Measurements from ENCODE around the gene SEMA3A.

Gene SEMA3A

DNA sequence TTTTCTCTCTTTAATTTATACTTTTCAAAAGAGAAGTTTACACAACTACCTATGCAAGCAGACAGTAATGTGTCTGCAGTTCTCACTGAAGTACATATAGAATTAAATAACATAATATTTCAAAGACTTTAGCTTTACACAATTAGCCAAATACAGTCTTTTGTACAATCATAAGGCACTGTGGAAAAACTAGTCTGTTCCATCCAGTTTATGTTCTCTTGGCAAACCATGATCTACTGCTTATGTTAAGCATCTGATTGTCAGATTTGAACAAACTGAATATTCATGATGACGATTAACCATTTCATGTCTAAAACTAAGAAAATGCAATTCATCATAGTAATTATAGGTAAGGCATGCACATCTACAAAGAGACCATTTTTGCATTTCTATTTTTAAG, 842 bp downstream of the SEMA3A start:
- H2AFZ ChIP-seq (ENCODE audit: low read depth, low read length), result no peak overlapping the region
- no peaks in the 10 kb centered on the region for H4K20me1 ChIP-seq (ENCODE audit: insufficient read depth, low read length)
- peak overlapping the region; percentile 78 for H3K4me3 ChIP-seq (ENCODE audit: low read length)
- TF ChIP-seq CTCF (IDR thresholded peaks at IDR 0.05; ENCODE audit: low read depth, low read length), result no peak
- no peak for TF ChIP-seq EZH2phosphoT487 (IDR thresholded peaks at IDR 0.05; ENCODE audit: low read depth)
- H3K79me2 ChIP-seq (ENCODE audit: low read length), result no peaks in the 10 kb centered on the region
- H3K4me2 ChIP-seq (ENCODE audit: low read length), result peak overlapping the region; percentile 75
- H3K9ac ChIP-seq (ENCODE audit: low read length), result no peak overlapping the region
- H3K9me3 ChIP-seq (ENCODE audit: insufficient read depth, low read length), result no peaks in the 10 kb centered on the region
- H3K4me1 ChIP-seq (ENCODE audit: low read length), result peaks cover 3% of the 10 kb centered on the region
- H3K36me3 ChIP-seq (replicated peaks; ENCODE audit: low read depth, low read length), result no peaks in the 10 kb centered on the region
- no peak overlapping the region for H3K27ac ChIP-seq (ENCODE audit: low read length)
- no peaks in the 10 kb centered on the region for H3K27me3 ChIP-seq (ENCODE audit: low read depth, low read length)

GRCh38 chr7:84191842-84192241, 2.7 kb downstream of the SEMA3A start:
- Histone ChIP-seq H3K4me2 (ENCODE audit: low read length) (no peak overlapping the region), H3K4me1 (ENCODE audit: low read length) (peaks cover 21% of the 10 kb centered on the region), H2AFZ (ENCODE audit: low read depth, low read length) (no peak overlapping the region), H3K9ac (ENCODE audit: low read length) (no peak overlapping the region), H3K79me2 (ENCODE audit: low read length) (no peaks in the 10 kb centered on the region), H3K27me3 (ENCODE audit: low read depth, low read length) (no peaks in the 10 kb centered on the region), H3K9me3 (ENCODE audit: insufficient read depth, low read length) (no peaks in the 10 kb centered on the region), H3K27ac (ENCODE audit: low read length) (no peak overlapping the region), H3K4me3 (ENCODE audit: low read length) (no peak overlapping the region), H4K20me1 (ENCODE audit: insufficient read depth, low read length) (no peaks in the 10 kb centered on the region), H3K36me3 (replicated peaks; ENCODE audit: low read depth, low read length) (no peaks in the 10 kb centered on the region)
- TF ChIP-seq EZH2phosphoT487 (IDR thresholded peaks at IDR 0.05; ENCODE audit: low read depth) (no peak), CTCF (IDR thresholded peaks at IDR 0.05; ENCODE audit: low read depth, low read length) (no peak)

- Histone ChIP-seq H3K27me3 (ENCODE audit: low read depth, low read length) (no peaks in the 10 kb centered on the region), H3K36me3 (replicated peaks; ENCODE audit: low read depth, low read length) (no peaks in the 10 kb centered on the region), H4K20me1 (ENCODE audit: insufficient read depth, low read length) (no peaks in the 10 kb centered on the region), H3K27ac (ENCODE audit: low read length) (no peak overlapping the region), H3K79me2 (ENCODE audit: low read length) (no peaks in the 10 kb centered on the region), H3K9ac (ENCODE audit: low read length) (no peak overlapping the region), H3K4me1 (ENCODE audit: low read length) (peaks cover 26% of the 10 kb centered on the region), H3K4me2 (ENCODE audit: low read length) (no peak overlapping the region), H3K4me3 (ENCODE audit: low read length) (no peak overlapping the region), H3K9me3 (ENCODE audit: insufficient read depth, low read length) (no peaks in the 10 kb centered on the region), H2AFZ (ENCODE audit: low read depth, low read length) (no peak overlapping the region)
- no peak for TF ChIP-seq EZH2phosphoT487 (IDR thresholded peaks at IDR 0.05; ENCODE audit: low read depth)
- no peak for TF ChIP-seq CTCF (IDR thresholded peaks at IDR 0.05; ENCODE audit: low read depth, low read length)
Measured at GRCh38 chr7:84191261-84191660, 3.3 kb downstream of the SEMA3A start.

- Histone ChIP-seq H3K4me3 (ENCODE audit: low read length) (no peak overlapping the region), H3K4me1 (ENCODE audit: low read length) (peaks cover 26% of the 10 kb centered on the region), H3K27ac (ENCODE audit: low read length) (no peak overlapping the region), H2AFZ (ENCODE audit: low read depth, low read length) (no peak overlapping the region), H3K4me2 (ENCODE audit: low read length) (no peak overlapping the region), H3K27me3 (ENCODE audit: low read depth, low read length) (no peaks in the 10 kb centered on the region), H3K36me3 (replicated peaks; ENCODE audit: low read depth, low read length) (no peaks in the 10 kb centered on the region), H4K20me1 (ENCODE audit: insufficient read depth, low read length) (no peaks in the 10 kb centered on the region), H3K79me2 (ENCODE audit: low read length) (no peaks in the 10 kb centered on the region), H3K9ac (ENCODE audit: low read length) (no peak overlapping the region), H3K9me3 (ENCODE audit: insufficient read depth, low read length) (no peaks in the 10 kb centered on the region)
- no peak for TF ChIP-seq EZH2phosphoT487 (IDR thresholded peaks at IDR 0.05; ENCODE audit: low read depth)
- TF ChIP-seq CTCF (IDR thresholded peaks at IDR 0.05; ENCODE audit: low read depth, low read length), result no peak
Measured at GRCh38 chr7:84190016-84190705, 4.4 kb downstream of the SEMA3A start.

Data from OCI-LY3 (cell line).